Testis (tissue), 2 donors: ENCODE data around the gene DPH2.

ENCODE experiments used
- POLR2A ChIP-seq: fragments of 450-650 bp; IDR thresholded peaks from one replicate; pipeline ENCODE4 v1.6.1; 2017; ENCODE audit warnings: antibody characterized with exemption, mild to moderate bottlenecking, moderate library complexity
- TF ChIP-seq, protein P1 (sequence below), 3 experiments: fragments of 450-650 bp in 2 of 3; fragments of 200-600 bp in 1 of 3; sonication (generic) in 1 of 3; IDR thresholded peaks; one replicate each; pipeline ENCODE4 v1.5.1; 2016 to 2019; ENCODE audit warnings: antibody characterized with exemption in 3 of 3, mild to moderate bottlenecking in 2 of 3, moderate library complexity in 1 of 3

GRCh38 chr1:43930949-43931275 lies 38.9 kb upstream of the DPH2 start:
- TF ChIP-seq, protein P1, sequence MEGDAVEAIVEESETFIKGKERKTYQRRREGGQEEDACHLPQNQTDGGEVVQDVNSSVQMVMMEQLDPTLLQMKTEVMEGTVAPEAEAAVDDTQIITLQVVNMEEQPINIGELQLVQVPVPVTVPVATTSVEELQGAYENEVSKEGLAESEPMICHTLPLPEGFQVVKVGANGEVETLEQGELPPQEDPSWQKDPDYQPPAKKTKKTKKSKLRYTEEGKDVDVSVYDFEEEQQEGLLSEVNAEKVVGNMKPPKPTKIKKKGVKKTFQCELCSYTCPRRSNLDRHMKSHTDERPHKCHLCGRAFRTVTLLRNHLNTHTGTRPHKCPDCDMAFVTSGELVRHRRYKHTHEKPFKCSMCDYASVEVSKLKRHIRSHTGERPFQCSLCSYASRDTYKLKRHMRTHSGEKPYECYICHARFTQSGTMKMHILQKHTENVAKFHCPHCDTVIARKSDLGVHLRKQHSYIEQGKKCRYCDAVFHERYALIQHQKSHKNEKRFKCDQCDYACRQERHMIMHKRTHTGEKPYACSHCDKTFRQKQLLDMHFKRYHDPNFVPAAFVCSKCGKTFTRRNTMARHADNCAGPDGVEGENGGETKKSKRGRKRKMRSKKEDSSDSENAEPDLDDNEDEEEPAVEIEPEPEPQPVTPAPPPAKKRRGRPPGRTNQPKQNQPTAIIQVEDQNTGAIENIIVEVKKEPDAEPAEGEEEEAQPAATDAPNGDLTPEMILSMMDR (IDR thresholded peaks at IDR 0.05) = no peak
- TF ChIP-seq POLR2A = no peak
